GM18499 (cell line): ENCODE results near the gene PLA1A.
"Not testable (repeated sequence)": the region's sequence is repeated elsewhere in the genome, so short reads cannot be mapped to it uniquely, and the experiment has no call there.

Experiments
- ATAC-seq: cut with Tn5 transposase; IDR thresholded peaks from one replicate; pipeline ENCODE4 v1.9.1; 2021; ENCODE audit warnings: moderate number of reproducible peaks; ENCODE audit not compliant: insufficient read depth, unreplicated experiment

The PLA1A gene, protein sequence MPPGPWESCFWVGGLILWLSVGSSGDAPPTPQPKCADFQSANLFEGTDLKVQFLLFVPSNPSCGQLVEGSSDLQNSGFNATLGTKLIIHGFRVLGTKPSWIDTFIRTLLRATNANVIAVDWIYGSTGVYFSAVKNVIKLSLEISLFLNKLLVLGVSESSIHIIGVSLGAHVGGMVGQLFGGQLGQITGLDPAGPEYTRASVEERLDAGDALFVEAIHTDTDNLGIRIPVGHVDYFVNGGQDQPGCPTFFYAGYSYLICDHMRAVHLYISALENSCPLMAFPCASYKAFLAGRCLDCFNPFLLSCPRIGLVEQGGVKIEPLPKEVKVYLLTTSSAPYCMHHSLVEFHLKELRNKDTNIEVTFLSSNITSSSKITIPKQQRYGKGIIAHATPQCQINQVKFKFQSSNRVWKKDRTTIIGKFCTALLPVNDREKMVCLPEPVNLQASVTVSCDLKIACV

DNA sequence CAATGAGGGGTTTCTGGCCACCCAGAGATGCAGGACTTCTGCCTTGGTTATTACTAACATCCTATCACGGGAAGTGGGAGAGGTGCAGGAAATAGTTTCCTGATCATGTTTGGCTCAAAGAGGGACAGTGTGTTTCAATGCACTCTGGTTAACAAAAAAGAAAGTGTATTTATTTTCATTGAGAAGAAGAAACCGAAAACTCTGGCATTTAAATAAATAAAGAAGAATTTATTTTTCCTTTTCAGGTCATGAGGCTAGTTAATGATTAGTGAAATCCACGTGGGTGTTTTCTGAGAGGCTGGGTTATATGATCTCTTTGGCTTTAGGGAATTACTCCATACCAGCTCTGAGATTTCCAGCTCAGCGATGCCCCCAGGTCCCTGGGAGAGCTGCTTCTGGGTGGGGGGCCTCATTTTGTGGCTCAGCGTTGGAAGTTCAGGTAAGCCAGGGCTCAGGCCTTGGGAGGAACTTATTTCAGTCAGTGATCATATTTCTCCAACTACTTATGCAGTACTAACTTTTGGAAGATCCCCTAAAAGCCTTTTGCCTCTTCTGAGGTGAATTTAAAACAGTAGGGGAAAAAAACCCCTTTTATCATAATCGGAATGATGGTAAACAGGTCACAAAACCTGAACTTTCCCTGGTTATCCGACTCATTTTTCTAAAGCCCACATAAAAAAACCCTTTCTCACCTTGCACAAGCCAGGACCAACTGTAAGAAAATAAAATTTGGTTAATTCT, at the start of gene PLA1A:
Gene PLA1A, plus strand, starts transcription at position 338 of the 741 bp plus-strand sequence. Its CDS starts 29 bp downstream, at position 367.
- ATAC-seq: no peak

DNA sequence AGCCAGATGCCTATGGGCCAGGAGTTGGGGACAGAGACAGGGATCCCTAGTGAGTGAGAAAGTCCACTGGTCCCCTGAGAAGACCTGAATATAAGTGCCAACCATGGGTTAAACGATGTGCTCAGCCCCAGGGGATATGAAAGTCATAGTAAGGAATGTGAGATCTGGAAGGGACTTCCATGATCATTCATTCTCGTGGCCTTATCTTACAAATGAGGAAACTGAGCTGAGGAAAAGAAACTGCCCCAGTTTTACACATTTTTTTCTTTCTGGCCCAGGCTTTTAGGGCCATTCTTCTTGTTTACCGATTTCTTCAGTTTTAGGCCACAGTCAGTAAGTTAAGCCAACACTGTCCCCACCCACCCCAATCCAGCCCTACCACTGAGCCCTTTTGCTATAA, 49.3 kb upstream of the PLA1A start:
- no peak for ATAC-seq

DNA sequence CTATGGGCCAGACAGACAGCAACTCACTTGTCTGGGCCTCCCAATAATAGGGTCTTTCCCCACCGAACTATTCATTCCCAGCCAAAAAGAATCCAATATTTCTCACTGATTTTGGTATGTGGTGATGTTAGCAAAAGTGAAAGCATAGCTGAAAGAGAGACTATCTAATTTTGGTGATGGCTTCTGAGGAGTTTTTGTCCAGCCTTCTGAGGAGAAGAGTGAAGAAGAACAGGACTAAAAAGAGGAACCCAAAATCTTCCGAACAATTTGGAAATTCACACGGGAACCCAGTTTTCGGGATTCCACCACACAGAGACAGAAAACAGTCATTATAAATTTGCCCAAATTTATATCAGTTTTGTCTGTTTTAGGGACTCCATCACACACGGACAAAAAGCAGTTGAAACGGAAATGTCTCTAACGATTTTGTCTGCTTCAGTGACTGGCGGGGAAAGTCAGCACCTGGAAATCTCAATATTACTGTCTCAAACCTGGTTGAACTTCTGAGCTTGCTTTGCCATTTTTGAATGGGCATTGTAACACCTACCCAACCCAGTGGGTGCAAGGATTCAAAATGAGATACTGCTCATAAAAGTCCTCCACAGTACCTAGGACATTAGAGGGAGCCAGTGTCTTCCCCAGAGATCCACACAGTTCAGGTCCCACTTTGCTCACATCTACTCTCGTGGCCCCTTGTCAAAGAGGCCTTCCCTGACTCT, 47.3 kb upstream of the PLA1A start:
- no peak for ATAC-seq

DNA sequence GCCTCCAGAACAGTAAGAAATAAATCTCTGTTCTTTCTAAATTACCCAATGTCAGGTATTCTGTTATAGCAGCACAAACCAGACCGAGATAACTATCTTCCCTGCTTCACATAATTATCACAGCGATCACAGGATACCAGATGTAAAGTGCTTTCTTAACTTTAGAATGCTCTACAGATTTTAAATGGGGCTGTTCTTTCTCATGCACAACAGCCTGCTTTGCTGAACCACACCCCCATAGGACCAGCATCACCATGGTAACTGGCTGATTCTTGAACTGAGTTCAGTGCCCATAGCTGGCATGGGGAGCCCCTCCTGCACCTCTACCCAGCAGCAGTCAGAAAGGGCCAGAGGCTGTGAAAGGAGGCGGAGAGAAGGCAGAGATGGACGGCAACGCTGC, 46.1 kb upstream of the PLA1A start:
- ATAC-seq: no peak

DNA sequence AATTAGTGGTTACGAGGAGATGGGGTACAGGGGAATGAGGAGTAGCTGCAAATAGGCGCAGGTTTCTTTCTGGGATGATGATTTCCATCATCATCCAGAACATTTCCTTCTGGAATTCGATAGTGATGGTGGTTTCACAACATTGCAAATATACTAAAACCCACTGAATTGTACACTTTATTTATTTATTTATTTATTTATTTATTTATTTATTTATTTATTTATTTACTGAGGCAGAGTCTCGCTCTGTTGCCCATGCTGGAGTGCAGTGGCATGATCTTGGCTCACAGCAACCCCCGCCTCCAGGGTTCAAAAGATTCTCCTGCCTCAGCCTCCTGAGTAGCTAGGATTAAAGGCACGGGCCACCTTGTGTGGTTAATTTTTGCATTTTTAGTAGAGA, 44.8 kb upstream of the PLA1A start:
- ATAC-seq: not testable (repeated sequence)

DNA sequence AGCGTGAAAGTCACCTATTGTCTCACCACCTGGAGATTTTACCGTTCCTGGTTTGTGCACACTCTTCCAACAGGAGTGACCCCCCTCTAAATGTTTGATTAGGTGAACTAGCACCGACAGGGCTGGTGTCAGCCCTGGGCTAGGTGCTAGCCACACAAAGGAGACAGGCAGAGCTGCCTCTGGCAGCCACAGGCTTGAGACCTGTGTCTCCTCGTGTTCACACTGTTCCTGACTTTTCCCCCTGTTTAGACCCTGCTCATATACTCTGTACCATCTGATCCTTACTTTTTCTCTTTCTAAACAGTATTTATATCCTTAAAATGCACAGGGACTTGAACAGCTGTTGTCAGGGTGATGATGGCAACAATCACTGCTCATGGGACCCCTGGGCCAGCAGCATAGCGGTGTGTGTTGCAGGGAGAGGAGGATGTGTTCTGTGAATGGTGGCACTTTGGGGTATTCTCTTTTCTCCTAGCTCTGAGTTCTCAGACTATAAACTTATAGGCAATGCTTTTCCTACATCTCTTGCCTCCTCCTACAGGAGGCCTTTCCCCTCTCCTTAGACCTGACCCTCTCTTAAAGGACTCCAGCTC, 43.8 kb upstream of the PLA1A start:
- no peak for ATAC-seq

DNA sequence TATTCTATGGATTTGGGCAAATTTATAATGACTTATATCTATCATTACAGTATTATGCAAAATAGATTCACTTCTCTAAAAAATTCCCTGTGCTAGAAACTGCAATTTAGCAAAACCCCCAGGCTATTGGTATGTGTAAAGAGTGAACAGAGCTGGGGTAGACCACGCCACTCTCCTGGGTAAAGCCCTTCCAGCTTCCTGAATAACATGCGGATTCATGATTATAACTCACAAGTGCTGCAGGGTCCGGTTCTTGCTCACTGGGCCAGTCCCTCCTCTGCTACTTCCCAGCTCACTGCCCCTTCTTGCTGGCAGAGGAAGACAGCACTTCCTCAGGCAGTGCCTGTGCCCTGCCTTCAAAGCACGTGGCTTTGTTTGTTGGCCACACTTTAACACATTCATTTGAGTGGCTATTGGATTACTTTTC, 42.4 kb upstream of the PLA1A start:
- no peak for ATAC-seq

DNA sequence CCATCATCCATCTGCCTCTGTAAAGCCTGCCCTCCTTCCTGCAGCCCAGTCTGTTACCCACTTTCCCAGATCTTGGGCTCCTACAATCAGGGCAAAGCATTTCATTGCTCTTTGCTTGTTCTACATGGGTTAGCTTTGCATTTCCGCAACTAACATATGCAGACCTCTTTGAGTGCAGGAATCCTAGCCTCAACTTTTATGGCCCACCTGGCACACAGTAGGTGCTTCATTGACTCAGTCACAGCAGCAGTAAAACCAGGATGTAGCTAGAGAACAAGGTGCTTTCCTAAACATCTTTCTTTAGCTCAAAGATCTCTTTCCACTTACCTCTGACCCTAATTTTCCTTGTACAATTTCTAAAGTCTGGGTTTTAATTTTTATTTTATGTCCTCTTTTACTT, 41.8 kb upstream of the PLA1A start:
- no peak for ATAC-seq

DNA sequence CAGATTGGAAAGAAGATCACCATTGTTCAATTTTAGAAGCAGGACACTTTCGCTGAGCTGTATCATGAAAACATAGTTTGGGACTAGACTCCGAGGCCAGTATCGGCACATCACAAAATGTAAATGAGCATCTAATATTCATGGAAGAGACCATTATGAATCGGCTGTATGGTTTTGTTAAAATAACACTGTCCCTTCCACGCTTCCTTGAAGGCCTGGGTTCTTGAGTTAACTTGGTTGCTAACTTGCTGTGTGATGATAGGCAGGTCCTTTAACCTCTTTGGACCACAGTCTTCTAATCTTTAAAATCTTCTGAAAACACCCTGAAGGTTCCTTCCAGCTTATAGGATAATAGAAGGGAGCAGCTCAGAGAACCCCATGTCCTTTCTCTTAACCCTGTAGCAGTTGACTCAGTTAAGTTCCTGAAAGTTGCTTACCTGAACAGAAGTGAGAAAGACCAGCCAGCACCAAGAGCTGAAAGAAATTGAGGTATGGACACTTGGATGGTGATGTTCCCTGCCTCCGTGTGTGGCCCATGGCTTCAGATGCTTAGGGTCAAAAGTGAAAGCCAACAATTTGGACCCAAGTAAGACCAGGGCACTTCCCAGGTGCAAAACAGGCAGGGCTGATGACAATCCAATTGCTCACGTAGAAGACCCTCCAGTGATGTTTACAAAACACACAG, 40.4 kb upstream of the PLA1A start:
- ATAC-seq: no peak

DNA sequence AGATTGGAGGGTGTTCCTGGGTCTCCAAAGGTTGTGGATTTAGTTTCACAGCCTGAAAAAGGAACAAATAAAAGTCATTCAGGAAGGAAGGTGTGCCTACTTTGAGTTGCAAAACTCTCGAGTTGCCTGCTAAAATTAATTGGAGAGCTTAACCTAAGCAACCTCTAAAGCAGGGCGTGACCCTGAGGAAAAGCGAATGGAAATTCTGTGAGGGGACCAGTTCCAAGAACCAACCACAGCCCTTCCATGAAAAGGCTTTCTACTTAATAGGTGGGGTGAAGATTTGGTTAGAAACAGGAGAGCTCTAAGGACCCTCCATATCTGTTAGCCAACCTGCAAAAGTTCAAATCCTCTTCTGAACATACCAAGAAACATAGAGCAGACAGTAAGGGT, 39.8 kb upstream of the PLA1A start:
- no peak for ATAC-seq

DNA sequence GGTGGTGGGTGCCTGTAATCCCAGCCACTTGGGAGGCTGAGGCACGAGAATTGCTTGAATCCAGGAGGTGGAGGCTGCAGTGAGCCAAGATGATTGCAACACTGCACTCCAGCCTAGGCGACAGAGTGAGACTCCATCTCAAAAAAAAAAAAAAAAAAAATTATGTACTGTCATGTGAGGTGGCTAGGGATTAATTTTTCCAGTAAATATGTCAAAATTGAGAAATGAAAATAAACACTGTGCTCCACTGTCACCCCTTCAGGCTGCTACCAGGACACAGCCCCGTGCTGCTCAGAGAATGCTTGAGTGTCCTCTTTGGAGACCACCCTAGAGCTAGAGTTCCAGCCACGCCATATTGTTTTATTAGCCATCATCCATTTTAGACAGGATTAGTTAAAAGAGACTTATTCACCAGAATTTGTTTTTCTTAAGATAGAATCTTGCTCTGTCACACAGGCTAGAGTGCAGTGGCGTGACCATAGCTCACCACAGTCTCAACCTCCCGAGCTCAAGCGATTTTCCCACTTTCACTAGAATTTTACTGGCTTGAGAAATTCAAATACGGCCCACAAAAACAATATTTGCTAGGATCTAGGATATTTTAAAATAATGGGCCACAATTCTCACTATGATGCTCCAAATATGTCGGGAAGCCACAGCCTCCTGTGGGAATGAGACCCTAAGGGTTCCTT, 38.9 kb upstream of the PLA1A start:
- ATAC-seq: no peak

DNA sequence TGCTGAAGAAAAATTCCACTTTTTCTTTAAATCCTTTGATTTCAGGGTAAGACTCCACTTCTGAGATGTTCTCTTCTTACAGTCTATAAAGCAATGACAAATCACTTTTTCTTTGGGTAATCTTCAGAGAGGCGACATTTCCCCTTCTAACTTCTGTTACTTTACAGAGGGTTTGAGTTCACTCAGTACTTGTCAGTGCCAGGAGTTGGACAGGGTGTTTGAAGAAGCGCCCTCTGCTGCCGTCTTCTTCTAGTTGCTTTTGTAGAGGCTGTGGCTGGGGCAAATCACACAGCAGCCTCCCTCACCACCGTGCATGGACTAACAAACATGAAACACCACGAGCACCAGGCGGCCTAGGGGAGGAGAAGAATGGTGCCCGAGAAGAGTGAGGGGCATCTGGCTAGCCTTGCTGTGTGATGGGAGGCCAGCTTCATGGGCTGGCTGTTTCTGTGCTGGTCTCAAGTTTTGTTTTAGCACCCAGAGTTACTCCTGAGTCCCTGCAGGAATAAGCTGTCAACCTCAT, 38.2 kb upstream of the PLA1A start, which contains the start of gene CD80:
Gene CD80, minus strand, starts transcription at position 174 of the 523 bp plus-strand sequence. CDS start 1,886 bp downstream, outside the sequence.
- ATAC-seq: peak; percentile 37

DNA sequence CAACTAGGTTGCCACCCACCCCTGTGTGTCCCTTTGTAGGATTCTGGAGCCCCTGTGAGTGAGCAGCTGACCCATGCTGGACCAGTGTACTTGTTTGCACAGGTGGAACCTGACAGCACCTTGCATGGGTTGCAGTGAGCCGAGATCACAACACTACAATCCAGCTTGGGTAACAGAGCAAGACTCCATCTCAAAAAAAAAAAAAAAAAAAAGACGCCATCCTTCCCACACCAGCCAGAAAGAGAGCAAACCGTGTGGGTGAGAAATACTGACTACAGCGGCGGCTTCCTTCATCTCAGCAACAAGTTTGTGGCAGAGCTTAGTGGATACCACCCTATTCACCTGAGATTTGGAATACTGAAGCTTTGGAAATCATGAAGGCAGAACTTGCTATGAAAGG, 37.5 kb upstream of the PLA1A start:
- ATAC-seq: no peak

DNA sequence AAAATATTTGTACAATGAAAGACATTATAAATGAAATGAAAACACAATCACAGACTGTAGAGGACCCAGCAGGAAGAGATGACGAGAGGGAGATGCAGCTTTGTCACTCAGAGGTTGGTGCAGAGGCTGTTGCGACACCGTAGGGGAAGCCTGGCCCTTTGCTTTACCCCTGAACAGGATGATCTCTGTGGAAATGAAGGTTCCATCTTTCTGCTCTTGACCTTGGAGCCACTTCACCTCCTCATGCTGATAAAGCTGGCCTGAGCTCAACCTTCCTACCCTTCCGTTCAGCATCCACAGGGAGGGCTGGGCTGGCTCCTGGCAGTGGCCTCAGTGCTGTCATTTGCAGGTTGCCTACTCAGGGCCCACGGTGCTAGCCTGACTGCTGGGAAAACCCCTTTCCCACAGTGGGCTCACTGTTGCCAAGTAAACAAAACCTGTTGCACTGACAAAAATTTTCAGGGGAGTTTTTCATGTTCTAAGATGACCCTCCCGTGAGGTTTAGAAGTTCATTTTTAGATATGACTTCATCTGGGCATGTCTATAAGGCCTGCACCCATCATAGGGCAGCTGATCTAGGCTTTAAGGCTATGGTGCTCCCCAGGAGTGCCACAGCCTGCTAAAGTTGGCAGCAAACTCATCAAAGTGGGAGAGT, 35.3 kb upstream of the PLA1A start:
- peak; percentile 60 for ATAC-seq

DNA sequence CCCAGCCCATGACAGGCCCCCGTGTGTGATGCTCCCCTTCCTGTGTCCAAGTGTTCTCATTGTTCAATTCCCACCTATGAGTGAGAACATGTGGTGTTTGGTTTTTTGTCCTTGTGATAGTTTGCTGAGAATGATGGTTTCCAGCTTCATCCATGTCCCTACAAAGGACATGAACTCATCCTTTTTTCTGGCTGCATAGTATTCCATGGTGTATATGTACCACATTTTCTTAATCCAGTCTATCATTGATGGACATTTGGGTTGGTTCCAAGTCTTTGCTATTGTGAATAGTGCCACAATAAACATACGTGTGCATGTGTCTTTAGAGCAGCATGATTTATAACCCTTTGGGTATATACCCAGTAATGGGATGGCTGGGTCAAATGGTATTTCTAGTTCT, 34.4 kb upstream of the PLA1A start:
- not testable (repeated sequence) for ATAC-seq

DNA sequence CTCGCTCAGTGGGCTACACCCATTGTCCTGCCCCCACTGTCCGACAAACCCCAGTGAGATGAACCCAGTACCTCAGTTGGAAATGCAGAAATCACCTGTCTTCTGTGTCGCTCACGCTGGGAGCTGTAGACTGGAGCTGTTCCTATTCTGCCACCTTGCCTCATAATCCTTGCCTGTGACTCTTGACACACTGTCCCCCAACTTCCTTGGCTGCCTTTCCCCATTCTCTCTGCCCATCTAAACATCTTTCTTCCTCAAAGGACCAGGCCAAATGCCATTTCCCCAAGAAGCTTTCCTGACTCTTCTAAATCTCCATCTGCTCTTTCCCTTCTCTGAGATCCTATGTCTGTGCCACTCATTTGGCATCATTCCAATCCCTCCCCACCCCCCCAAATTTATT, 28.5 kb upstream of the PLA1A start:
- ATAC-seq: no peak

DNA sequence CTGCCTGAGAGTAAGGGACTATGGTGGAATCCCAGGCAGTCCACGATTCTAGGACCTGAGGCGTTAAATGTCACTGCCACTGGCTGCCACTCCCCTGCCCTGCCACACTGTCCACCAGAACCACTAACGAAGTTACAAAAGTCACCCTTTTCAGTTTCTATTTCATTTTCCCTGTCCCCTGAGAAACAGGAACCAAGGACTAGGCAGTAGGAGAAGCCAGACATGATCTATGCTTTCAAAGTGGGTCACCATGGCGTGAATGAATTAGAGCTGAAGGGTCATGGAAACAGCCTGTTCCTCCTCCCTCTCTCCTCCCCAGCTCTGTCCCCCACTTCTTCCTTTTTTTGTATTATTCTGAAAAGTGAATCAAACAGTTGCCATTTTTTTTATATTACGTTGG, 27.5 kb upstream of the PLA1A start:
- ATAC-seq: no peak

DNA sequence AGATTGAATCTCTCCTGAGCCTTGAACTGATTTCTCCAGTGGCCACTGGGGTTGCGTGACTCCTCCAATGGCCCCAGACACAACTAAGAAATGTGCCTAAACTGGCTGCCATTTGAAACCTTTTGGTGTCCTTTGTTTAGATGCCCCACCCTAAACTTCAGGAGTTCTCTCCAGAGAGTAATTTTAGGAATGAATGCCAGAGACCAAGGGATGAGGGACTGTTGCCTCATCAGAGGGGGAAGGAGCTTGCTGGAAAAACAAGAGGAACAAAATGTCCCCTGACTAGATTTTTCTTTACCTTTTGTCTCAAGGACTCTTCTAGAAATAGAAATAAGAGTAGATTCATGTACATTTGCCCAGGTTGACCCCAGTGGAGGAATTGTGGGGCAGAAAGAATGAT, 26.5 kb upstream of the PLA1A start:
- no peak for ATAC-seq

DNA sequence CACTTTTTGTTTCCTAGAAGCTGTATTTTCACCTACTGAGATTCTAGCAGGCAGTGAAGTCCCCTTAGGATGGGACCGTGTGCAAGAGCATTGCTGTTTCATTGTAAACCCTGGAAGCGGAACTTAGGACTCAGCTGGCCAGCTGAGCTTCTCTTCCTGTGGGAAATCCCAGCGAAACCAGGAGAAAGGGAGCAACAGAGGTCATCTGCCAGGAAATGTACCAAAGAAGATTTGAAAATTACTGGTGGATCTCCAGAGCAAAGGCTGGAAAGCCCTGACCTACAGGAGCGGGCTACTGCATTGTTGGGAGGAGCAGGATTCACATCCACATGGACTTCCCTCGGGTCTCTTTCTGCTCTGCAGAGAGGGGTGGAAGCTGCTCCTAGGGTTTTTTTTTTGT, 26.0 kb upstream of the PLA1A start:
- ATAC-seq: no peak
